AG09319 (cell line): ENCODE data around the gene ZMYM4.

Experiments used
- DNase-seq: peaks from one replicate; pipeline ENCODE4 v3.0.0-alpha.2; 2010; ENCODE audit warnings: low read depth; ENCODE audit errors: extremely low read depth
- CTCF ChIP-seq: IDR thresholded peaks from 2 replicates; pipeline ENCODE4 v1.5.1; 2011; ENCODE audit warnings: low read depth, mild to moderate bottlenecking, inconsistent platforms, low read length, moderate library complexity

Gene ZMYM4

GRCh38 chr1:35278886-35279554 is 10.5 kb downstream of the ZMYM4 start:
- no peak for TF ChIP-seq CTCF
- DNase-seq, result no peak

- DNase-seq, result no peak
Observed at GRCh38 chr1:35279555-35279904, 11.0 kb downstream of the ZMYM4 start.

GRCh38 chr1:35280006-35280405 is 11.5 kb downstream of the ZMYM4 start:
- DNase-seq, result no peak
- TF ChIP-seq CTCF, result no peak

More at GRCh38 chr1:35279555-35279904, 11.0 kb downstream of the ZMYM4 start:
- no peak for TF ChIP-seq CTCF

- no peak for DNase-seq
- TF ChIP-seq CTCF, result no peak
Observed at GRCh38 chr1:35281565-35281964, 13.1 kb downstream of the ZMYM4 start.

- no peak for DNase-seq
- no peak for TF ChIP-seq CTCF
Observed at GRCh38 chr1:35282172-35282571, 13.7 kb downstream of the ZMYM4 start.

GRCh38 chr1:35284852-35285251 is 16.3 kb downstream of the ZMYM4 start:
- no peak for TF ChIP-seq CTCF
- DNase-seq, result no peak

GRCh38 chr1:35285771-35286606 is 17.5 kb downstream of the ZMYM4 start:
- no peak for DNase-seq
- TF ChIP-seq CTCF, result no peak
